HUES48 (cell line): ENCODE results near the gene SCAMP4.

Experiments used
- H3K27ac ChIP-seq: one replicate; pipeline ENCODE4 v1.7.0; 2013; ENCODE audit warnings: low read depth, low read length, inconsistent platforms
- H3K27me3 ChIP-seq: 2 replicates; pipeline ENCODE4 v1.6.1; 2013; ENCODE audit warnings: mild to moderate bottlenecking, low read length; ENCODE audit not compliant: control insufficient read depth, insufficient read depth
- H3K36me3 ChIP-seq: 2 replicates; pipeline ENCODE4 v1.6.1; 2013; ENCODE audit warnings: low read length; ENCODE audit not compliant: control insufficient read depth, insufficient read depth
- H3K4me1 ChIP-seq: 2 replicates; pipeline ENCODE4 v1.6.1; 2013; ENCODE audit warnings: mild to moderate bottlenecking, low read length; ENCODE audit not compliant: control insufficient read depth, insufficient read depth
- H3K4me3 ChIP-seq: 2 replicates; pipeline ENCODE4 v1.5.1; 2013; ENCODE audit warnings: mild to moderate bottlenecking, low read depth, low read length
- H3K9ac ChIP-seq: 2 replicates; pipeline ENCODE4 v1.6.1; 2013; ENCODE audit warnings: mild to moderate bottlenecking, low read depth, low read length, moderate library complexity
- H3K9me3 ChIP-seq: 2 replicates; pipeline ENCODE4 v1.6.1; 2013; ENCODE audit warnings: low read length; ENCODE audit not compliant: control insufficient read depth, insufficient read depth

The SCAMP4 gene

DNA sequence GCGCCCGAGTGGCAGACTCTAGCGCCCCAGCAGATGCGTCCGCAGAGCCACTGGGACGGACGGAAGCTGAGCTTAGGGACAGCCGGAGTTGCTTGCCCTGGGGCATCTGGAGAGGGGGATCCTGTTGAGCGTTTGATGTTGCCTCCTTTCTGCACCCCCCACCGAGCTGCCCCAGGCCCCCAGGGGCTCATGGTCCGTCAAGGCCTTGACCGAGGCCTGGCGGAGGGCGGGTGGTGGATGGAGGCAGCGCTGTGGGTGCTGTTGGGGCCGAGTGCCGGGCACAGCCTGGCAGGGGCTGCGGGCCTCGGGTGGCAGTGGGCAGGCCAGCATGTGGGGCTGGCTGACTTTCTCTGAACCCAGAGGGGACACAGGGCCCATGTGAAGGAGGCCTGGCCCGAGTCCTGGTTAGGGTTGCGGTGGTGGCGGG, 38.5 kb downstream of the SCAMP4 start:
- H3K4me1 ChIP-seq = peaks cover 11% of the 10 kb centered on the region
- 0 out of 2 replicates have a peak, but pooled peaks cover 3% of the 10 kb centered on the region for H3K36me3 ChIP-seq
- H3K27ac ChIP-seq = no peak overlapping the region
- no peaks in the 10 kb centered on the region for H3K9me3 ChIP-seq
- H3K4me3 ChIP-seq = no peak overlapping the region
- H3K27me3 ChIP-seq = no peaks in the 10 kb centered on the region
- H3K9ac ChIP-seq = no peak overlapping the region

DNA sequence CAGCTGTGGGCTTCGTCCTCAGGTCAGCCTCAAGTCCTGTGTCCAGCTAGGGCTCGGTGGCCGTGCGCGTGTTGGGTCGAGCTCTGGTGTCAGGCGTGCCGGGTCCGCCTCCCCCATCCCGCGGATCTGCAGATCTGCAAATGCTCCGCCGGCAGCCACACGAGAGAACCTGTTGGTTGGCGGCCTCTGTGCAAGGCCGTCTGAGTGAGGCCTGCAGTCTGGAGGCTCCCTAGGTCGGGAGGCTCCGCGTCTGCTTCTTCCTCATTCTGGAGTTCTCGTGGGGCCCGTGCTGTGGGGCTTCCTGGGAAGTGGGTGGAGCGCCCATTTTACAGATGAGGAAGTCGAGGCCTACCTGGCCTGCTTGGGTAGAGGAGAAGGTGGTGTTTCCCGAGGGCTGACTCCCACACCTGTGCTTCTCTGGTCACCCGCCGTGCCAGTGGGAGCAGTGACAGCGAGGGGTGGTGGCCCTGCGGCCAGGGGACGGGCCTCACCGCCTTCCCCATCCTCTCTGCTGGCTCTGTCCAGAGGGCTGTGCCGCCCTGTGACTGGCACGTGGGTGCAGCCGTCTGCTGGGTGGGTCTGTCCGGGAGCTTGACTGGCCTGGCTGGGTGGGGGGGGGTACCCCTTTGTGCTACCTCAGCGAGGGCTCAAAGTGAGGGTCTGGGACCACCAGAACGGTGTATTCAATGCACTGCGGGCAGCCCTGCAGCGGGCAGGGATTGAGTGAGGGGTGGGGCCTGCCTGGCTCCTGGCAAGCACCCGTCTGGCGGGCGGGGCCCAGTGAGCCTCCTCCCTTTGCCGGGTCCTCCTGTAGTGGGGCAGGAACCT, 39.1 kb downstream of the SCAMP4 start:
- no peak overlapping the region for H3K9ac ChIP-seq
- peaks cover 11% of the 10 kb centered on the region for H3K4me1 ChIP-seq
- H3K27ac ChIP-seq = no peak overlapping the region
- H3K4me3 ChIP-seq = no peak overlapping the region
- no peaks in the 10 kb centered on the region for H3K9me3 ChIP-seq
- 0 out of 2 replicates have a peak, but pooled peaks cover 3% of the 10 kb centered on the region for H3K36me3 ChIP-seq
- H3K27me3 ChIP-seq = no peaks in the 10 kb centered on the region

DNA sequence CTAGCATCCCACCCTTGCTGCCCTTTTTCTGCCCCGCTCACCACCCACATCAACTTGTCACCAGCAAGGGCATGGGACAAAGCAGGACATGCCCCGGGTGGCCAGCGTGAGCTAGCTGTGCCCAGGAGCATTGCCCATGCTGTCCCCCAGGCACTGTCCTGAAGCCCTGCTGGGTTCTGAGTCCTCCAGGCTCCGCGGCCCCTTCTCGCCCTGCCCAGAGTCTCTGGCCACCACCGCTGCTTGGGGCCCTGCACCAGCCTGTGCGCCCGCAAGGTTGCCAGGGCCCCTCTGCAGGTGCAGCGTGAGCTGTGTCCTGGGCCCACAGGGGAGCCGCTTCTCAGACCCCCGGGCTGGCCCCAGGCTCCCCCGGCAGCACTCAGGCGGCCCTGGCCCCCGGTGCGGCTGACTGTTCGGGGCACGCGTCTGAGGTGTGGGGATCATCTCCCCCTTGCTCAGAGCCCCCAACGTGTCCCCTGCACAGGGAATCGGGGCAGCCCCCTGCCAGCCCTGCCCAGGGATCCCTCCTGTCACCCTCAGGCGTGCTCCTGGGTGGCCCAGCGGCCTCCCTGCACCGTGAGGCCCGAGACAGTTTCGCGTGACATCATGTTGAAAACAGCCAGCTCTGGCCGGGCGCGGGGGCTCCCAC, 39.8 kb downstream of the SCAMP4 start:
- H3K36me3 ChIP-seq = 0 out of 2 replicates have a peak, but pooled peaks cover 7% of the 10 kb centered on the region
- H3K4me3 ChIP-seq = no peak overlapping the region
- H3K9me3 ChIP-seq = no peaks in the 10 kb centered on the region
- peaks cover 11% of the 10 kb centered on the region for H3K4me1 ChIP-seq
- no peak overlapping the region for H3K9ac ChIP-seq
- H3K27ac ChIP-seq = no peak overlapping the region
- H3K27me3 ChIP-seq = no peaks in the 10 kb centered on the region

DNA sequence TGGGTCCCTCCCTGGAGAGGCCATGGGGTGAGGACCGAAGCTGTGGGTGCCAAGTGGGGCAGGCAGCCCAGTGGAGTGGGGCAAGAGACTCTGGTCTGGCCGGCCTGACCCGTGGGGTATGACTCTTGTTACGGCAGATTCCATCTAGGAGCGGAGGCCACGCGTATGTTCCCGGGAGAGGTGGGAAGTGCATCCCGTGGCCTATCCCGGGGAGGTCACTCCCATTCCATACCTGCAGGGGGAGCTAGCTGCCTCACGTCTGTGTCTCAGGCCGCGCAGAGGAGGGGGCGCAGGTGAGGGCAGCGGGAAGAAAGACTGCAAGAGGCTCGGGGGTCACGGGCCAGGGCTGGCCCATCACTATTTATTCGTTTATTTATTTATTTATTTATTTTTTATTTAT, 40.7 kb downstream of the SCAMP4 start:
- Histone ChIP-seq H3K27me3 (no peaks in the 10 kb centered on the region), H3K9me3 (no peaks in the 10 kb centered on the region), H3K4me1 (peaks cover 11% of the 10 kb centered on the region), H3K9ac (no peak overlapping the region), H3K36me3 (0 out of 2 replicates have a peak, but pooled peaks cover 7% of the 10 kb centered on the region), H3K27ac (no peak overlapping the region), H3K4me3 (no peak overlapping the region)

DNA sequence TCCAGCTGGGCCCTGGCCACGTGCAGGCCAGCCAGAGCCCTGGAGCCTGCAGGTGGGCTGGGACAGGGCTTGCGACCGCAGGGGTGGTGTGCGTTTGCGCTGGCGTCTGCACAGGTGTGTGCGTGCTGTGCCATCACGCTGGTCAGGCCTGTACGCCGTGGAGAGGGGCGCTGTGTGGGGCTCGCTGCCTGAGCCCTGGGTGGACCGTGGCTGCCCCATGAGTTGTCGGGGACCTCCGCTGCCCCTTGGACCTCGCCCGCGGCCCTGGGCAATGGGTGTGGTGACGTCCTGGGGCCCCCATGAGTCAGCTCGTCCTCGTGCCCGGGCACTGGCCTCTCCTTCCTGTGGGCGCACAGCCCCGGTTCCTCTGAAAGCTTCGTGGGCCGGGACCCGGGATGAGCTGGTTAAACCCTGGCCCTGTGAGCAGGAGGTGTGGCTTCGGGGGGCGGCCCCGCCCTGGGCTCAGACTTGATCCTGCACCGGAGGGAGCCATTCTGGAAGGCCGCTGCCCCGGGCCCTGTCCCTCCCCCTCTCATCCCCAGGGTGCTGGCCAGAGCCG, 42.5 kb downstream of the SCAMP4 start:
- Histone ChIP-seq H3K27ac (no peak overlapping the region), H3K36me3 (peaks cover 10% of the 10 kb centered on the region; the same call in 1 of the 2 replicates), H3K9me3 (no peaks in the 10 kb centered on the region), H3K4me1 (peaks cover 10% of the 10 kb centered on the region), H3K9ac (no peak overlapping the region), H3K4me3 (no peak overlapping the region), H3K27me3 (no peaks in the 10 kb centered on the region)

DNA sequence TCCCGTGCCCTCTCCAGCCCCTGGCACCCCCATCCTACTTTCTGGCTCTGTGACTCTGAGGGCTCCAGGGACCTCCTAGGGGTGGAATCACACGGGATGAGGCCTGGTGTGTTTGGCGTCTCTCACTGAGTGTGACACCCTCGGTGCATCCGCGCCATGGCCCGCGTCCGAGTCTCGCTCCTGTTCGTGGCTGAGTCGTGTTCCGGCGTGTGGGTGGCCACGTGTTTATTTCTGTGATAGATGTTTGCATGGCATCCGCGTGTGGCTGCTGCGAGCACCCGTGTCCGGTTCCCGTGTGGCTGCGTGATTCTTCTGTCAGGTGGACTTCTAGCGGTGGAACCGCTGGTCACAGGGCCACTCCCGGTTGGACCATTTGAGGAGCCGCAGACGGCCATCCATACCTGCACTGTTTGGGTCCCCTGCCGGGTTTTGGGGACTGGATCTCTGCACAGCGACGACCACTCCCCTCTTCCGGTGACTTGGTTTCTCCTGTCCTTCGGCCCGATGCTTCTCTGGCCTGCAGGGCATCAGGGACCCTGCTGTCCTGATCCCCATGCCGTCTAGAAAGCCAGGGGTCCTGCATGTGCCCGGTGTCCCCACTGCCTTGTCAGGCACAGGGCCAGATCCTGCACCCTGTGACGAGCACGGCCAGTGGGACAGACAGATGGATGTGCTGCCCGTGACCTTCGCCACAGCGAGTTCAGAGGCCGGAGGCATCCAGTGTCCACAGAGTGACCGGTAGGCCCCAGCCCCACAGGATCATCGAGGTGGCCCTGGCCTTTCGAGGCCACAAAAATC, 44.3 kb downstream of the SCAMP4 start:
- Histone ChIP-seq H3K27me3 (no peaks in the 10 kb centered on the region), H3K36me3 (peaks cover 21% of the 10 kb centered on the region; the same call in 1 of the 2 replicates), H3K9ac (no peak overlapping the region), H3K9me3 (no peaks in the 10 kb centered on the region), H3K4me3 (no peak overlapping the region), H3K4me1 (no peaks in the 10 kb centered on the region; the same call in 1 of the 2 replicates), H3K27ac (no peak overlapping the region)

DNA sequence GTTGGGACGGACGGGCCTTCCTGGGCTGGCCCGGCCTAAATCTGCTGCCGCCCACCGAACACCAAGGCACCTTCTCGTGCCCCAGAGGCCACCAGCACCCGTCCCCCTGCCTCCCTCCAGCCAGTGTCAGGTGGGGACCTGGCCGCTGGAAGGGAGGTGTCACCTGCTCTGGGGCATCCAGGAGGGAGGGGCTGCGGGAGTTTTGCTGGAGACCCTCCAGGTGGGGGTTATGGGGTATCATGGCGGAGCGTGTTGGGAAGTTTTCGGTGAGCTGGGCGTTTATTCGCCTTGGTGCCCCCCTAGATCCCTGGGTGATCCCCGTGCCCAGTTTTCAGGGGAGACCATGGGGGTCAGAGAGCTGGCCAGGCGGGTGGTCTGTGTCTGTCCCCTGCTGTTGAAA, 45.4 kb downstream of the SCAMP4 start:
- no peak overlapping the region for H3K4me3 ChIP-seq
- H3K9me3 ChIP-seq = no peaks in the 10 kb centered on the region
- H3K9ac ChIP-seq = no peak overlapping the region
- H3K27ac ChIP-seq = no peak overlapping the region
- H3K27me3 ChIP-seq = no peaks in the 10 kb centered on the region
- no peaks in the 10 kb centered on the region; the same call in 1 of the 2 replicates for H3K4me1 ChIP-seq
- H3K36me3 ChIP-seq = peaks cover 21% of the 10 kb centered on the region; the same call in 1 of the 2 replicates

DNA sequence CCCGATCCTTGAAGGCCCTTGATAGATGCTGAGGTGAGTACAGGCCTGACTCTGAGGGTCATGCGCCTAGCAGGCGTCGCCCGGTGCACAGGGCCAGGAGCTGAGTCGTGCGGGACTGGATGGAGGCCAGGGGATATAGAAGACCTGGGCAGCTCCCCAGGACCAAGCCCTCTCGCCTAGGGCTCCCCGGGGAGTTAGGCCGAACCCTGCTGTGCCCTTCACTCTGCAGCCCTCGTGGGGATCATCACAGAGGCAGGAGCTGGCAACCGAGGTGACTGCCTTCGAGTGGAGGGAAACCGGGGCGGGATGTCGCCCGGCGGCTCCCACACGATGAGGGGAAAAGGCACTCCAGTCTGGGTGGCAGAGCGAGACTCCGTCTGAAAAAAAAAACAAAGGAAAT, 47.4 kb downstream of the SCAMP4 start:
- Histone ChIP-seq H3K4me1 (no peaks in the 10 kb centered on the region; the same call in 1 of the 2 replicates), H3K9me3 (no peaks in the 10 kb centered on the region), H3K27ac (no peak overlapping the region)

DNA sequence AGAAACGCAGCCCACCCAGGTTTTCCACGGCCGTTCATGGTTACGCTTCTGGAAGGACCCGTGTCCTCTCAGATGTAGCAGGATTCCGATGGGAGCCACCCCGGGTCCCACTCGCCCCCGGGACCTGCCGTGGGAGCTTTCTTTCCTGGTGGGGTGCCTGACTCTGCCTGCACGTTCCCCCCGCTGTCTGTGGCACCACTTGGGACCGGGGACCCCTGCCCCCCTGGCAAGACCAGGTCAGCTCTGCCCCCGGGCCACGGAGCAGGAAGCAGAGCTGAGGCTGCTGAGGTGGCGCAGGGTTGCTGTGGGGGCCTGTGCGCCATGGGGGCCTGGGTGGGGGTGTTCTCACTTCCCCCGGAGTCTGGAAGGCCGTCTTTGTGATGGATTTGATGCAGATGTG, 47.8 kb downstream of the SCAMP4 start:
- H3K9ac ChIP-seq = no peak overlapping the region

More for the DNA sequence above, 47.4 kb downstream of the SCAMP4 start:
- Histone ChIP-seq H3K4me3 (no peak overlapping the region), H3K36me3 (peaks cover 19% of the 10 kb centered on the region; the same call in 1 of the 2 replicates), H3K27me3 (no peaks in the 10 kb centered on the region), H3K9ac (no peak overlapping the region)

DNA sequence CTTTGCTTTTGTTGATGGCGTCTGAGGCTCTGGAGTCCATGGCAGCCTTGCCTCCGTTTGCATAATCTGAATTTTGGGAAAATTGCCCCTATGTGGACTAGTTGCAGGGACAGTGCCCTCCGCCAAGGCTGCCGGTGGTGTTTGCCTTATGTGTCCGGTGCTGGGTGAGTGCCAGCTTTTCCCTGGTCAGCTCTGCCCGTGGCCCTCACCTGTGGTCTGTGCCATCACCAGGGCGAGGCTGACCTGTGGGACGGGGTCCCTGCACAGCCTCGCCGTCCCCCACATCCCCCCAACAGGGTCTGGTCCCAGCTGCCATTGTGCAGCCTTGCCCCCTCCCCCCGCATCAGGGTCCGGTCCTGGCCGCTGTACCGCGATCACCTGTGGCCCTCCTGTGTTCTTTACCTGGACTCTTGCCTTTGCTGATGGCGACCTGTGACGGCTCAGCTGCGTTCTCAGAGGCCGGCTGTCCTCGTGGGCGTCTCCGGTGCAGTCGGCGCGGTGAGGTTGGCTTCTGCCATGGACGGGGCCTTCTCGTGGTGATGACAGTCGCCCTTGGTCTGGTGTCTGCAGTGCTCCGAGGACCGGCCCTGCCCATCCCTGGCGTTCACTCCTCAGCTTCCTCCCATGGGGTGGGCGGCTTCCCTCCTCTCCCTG, 48.4 kb downstream of the SCAMP4 start:
- Histone ChIP-seq H3K9ac (no peak overlapping the region), H3K36me3 (peaks cover 19% of the 10 kb centered on the region; the same call in 1 of the 2 replicates), H3K4me1 (no peaks in the 10 kb centered on the region; the same call in 1 of the 2 replicates), H3K27me3 (no peaks in the 10 kb centered on the region), H3K4me3 (no peak overlapping the region), H3K27ac (no peak overlapping the region), H3K9me3 (no peaks in the 10 kb centered on the region)

More for the DNA sequence above, 47.8 kb downstream of the SCAMP4 start:
- H3K4me3 ChIP-seq = no peak overlapping the region
- peaks cover 19% of the 10 kb centered on the region; the same call in 1 of the 2 replicates for H3K36me3 ChIP-seq
- no peak overlapping the region for H3K27ac ChIP-seq
- no peaks in the 10 kb centered on the region; the same call in 1 of the 2 replicates for H3K4me1 ChIP-seq
- no peaks in the 10 kb centered on the region for H3K9me3 ChIP-seq
- no peaks in the 10 kb centered on the region for H3K27me3 ChIP-seq
